H9 (cell line): Measurements from ENCODE around the gene CDH9. TPM values are rescaled to one million over a fixed set of nuclear protein-coding genes. Genes with fewer than 3 reads are reported as not detected.

ENCODE experiments used
- DNase-seq: peaks from one replicate; pipeline ENCODE4 v3.0.0-alpha.2; 2017
- H2AFZ ChIP-seq: one replicate; pipeline ENCODE4 v1.6.1; 2013; ENCODE audit warnings: mild to moderate bottlenecking, low read length, control low read depth, moderate library complexity
- H2AK5ac ChIP-seq: 2 replicates; pipeline ENCODE4 v1.6.1; 2013; ENCODE audit warnings: low read length, control low read depth, mixed read lengths; ENCODE audit not compliant: insufficient read length
- H2BK120ac ChIP-seq: one replicate; pipeline ENCODE4 v1.6.1; 2013; ENCODE audit warnings: low read depth, mild to moderate bottlenecking, low read length, control low read depth, inconsistent platforms; ENCODE audit not compliant: poor library complexity, severe bottlenecking
- H2BK12ac ChIP-seq: 2 replicates; pipeline ENCODE4 v1.6.1; 2013; ENCODE audit warnings: low read length, control low read depth, mixed read lengths, low read depth; ENCODE audit not compliant: insufficient read length
- H2BK15ac ChIP-seq: 2 replicates; pipeline ENCODE4 v1.6.1; 2013; ENCODE audit warnings: low read depth, low read length, control low read depth
- H2BK20ac ChIP-seq: one replicate; pipeline ENCODE4 v1.6.1; 2013; ENCODE audit warnings: low read depth, mild to moderate bottlenecking, low read length, control low read depth, inconsistent platforms; ENCODE audit not compliant: poor library complexity, severe bottlenecking
- H2BK5ac ChIP-seq: 2 replicates; pipeline ENCODE4 v1.6.1; 2013; ENCODE audit warnings: low read length, control low read depth, mixed read lengths; ENCODE audit not compliant: insufficient read length
- H3K14ac ChIP-seq: 2 replicates; pipeline ENCODE4 v1.6.1; 2013; ENCODE audit warnings: low read length, control low read depth; ENCODE audit not compliant: insufficient read depth
- H3K18ac ChIP-seq: 2 replicates; pipeline ENCODE4 v1.6.1; 2013; ENCODE audit warnings: low read depth, mild to moderate bottlenecking, mixed read lengths, low read length, control low read depth; ENCODE audit not compliant: insufficient read length
- H3K23ac ChIP-seq: 2 replicates; pipeline ENCODE4 v1.6.1; 2013; ENCODE audit warnings: low read length, control low read depth, mixed read lengths, low read depth; ENCODE audit not compliant: insufficient read length
- H3K23me2 ChIP-seq: 2 replicates; pipeline ENCODE4 v1.6.1; 2013; ENCODE audit warnings: low read depth, mild to moderate bottlenecking, mixed read lengths, low read length, control low read depth; ENCODE audit not compliant: insufficient read length, poor library complexity, severe bottlenecking
- H3K27ac ChIP-seq: 2 replicates; pipeline ENCODE4 v1.5.1; 2013; ENCODE audit warnings: low read length, control low read depth, mixed read lengths, low read depth; ENCODE audit not compliant: insufficient read length
- H3K27me3 ChIP-seq: 2 replicates; pipeline ENCODE4 v1.6.1; 2013; ENCODE audit warnings: low read length, control low read depth, inconsistent platforms; ENCODE audit not compliant: insufficient read depth
- H3K4ac ChIP-seq: 2 replicates; pipeline ENCODE4 v1.6.1; 2013; ENCODE audit warnings: low read depth, mild to moderate bottlenecking, control low read depth, inconsistent platforms, low read length, moderate library complexity
- H3K4me1 ChIP-seq: 2 replicates; pipeline ENCODE4 v1.6.1; 2013; ENCODE audit warnings: low read length, control low read depth, inconsistent platforms; ENCODE audit not compliant: insufficient read depth
- H3K4me2 ChIP-seq: 2 replicates; pipeline ENCODE4 v1.6.1; 2013; ENCODE audit warnings: low read length, control low read depth, mixed read lengths; ENCODE audit not compliant: insufficient read length, insufficient read depth
- H3K56ac ChIP-seq: 2 replicates; pipeline ENCODE4 v1.6.1; 2013; ENCODE audit warnings: low read depth, mild to moderate bottlenecking, mixed read lengths, low read length, control low read depth; ENCODE audit not compliant: insufficient read length
- H3K79me1 ChIP-seq: 2 replicates; pipeline ENCODE4 v1.6.1; 2013; ENCODE audit warnings: low read depth, mild to moderate bottlenecking, moderate library complexity, low read length, control low read depth, inconsistent platforms; ENCODE audit not compliant: insufficient read depth, poor library complexity, severe bottlenecking
- H3K79me2 ChIP-seq: 2 replicates; pipeline ENCODE4 v1.6.1; 2013; ENCODE audit warnings: low read length, control low read depth, inconsistent platforms; ENCODE audit not compliant: insufficient read depth
- H3K9ac ChIP-seq: 2 replicates; pipeline ENCODE4 v1.6.1; 2013; ENCODE audit warnings: low read length, control low read depth, mixed read lengths; ENCODE audit not compliant: insufficient read length; ENCODE audit errors: extremely low read depth
- H3K9me3 ChIP-seq: one replicate; pipeline ENCODE4 v1.6.1; 2013; ENCODE audit warnings: low read depth, low read length, inconsistent platforms; ENCODE audit not compliant: control insufficient read depth
- H3T11ph ChIP-seq: one replicate; pipeline ENCODE4 v1.6.1; 2013; ENCODE audit warnings: mild to moderate bottlenecking, low read length, control low read depth, inconsistent platforms
- H4K20me1 ChIP-seq: one replicate; pipeline ENCODE4 v1.6.1; 2013; ENCODE audit not compliant: control insufficient read depth, insufficient read length, insufficient read depth
- H4K5ac ChIP-seq: 2 replicates; pipeline ENCODE4 v1.6.1; 2013; ENCODE audit warnings: low read depth, mild to moderate bottlenecking, mixed read lengths, low read length, control low read depth; ENCODE audit not compliant: insufficient read length
- H4K8ac ChIP-seq: replicated peaks from 2 replicates; pipeline ENCODE4 v1.6.1; 2013; ENCODE audit warnings: low read length, control low read depth, mixed read lengths, low read depth; ENCODE audit not compliant: insufficient read length
- H4K91ac ChIP-seq: 2 replicates; pipeline ENCODE4 v1.6.1; 2013; ENCODE audit warnings: low read depth, mild to moderate bottlenecking, moderate library complexity, mixed read lengths, low read length, control low read depth; ENCODE audit not compliant: insufficient read length
- H3K27ac Mint-ChIP-seq, 3 experiments: 2 replicates in 2 of 3; 3 replicates in 1 of 3; pipeline ENCODE4 v1.8.0; 2020 to 2021; ENCODE audit warnings: mixed read lengths in 3 of 3, mild to moderate bottlenecking in 1 of 3, moderate library complexity in 1 of 3
- H3K27me3 Mint-ChIP-seq: 2 replicates; pipeline ENCODE4 v1.8.0; 2021; ENCODE audit warnings: low read depth, mild to moderate bottlenecking, moderate library complexity, mixed read lengths
- H3K36me3 Mint-ChIP-seq, 3 experiments: 2 replicates in 2 of 3; 3 replicates in 1 of 3; pipeline ENCODE4 v1.8.0; 2020 to 2021; ENCODE audit warnings: low read depth in 3 of 3, mixed read lengths in 3 of 3; ENCODE audit not compliant: insufficient read depth in 1 of 3
- H3K4me1 Mint-ChIP-seq, 2 experiments: 2 replicates each; pipeline ENCODE4 v1.8.0; 2020; ENCODE audit warnings: mixed read lengths in 2 of 2
- H3K4me3 Mint-ChIP-seq, 2 experiments: 2 replicates in 1 of 2; 3 replicates in 1 of 2; pipeline ENCODE4 v1.8.0; 2020 to 2021; ENCODE audit warnings: mild to moderate bottlenecking in 2 of 2, mixed read lengths in 2 of 2, moderate library complexity in 1 of 2
- H3K9me3 Mint-ChIP-seq, 2 experiments: 2 replicates in 1 of 2; 3 replicates in 1 of 2; pipeline ENCODE4 v1.8.0; 2020; ENCODE audit warnings: mild to moderate bottlenecking in 2 of 2, mixed read lengths in 2 of 2, moderate library complexity in 1 of 2
- WGBS: extraction: QIAGEN DNeasy Blood & Tissue Kit; methylation state at CpG from one replicate; pipeline ENCODE4 v1.1.7; 2013; ENCODE audit warnings: missing lambda C conversion rate, low lambda C conversion rate, mixed read lengths; ENCODE audit not compliant: insufficient read length; ENCODE audit errors: extremely low coverage; 5-methylcytosine and 5-hydroxymethylcytosine counted together
- total RNA-seq: library from RNA; stranded (reverse); gene quantifications from 2 replicates; pipeline ENCODE4 v1.2.1, GENCODE V29; 2021
- TF ChIP-seq, protein P1 (sequence below): fragments of 200-600 bp; sonication (generic); conservative IDR thresholded peaks from 3 replicates; pipeline ENCODE4 v1.8.0; 2021; ENCODE audit warnings: antibody characterized with exemption, mild to moderate bottlenecking

CDH9 gene
- total RNA-seq, 1 experiment from 2014 or later, result 0.61 TPM

DNA sequence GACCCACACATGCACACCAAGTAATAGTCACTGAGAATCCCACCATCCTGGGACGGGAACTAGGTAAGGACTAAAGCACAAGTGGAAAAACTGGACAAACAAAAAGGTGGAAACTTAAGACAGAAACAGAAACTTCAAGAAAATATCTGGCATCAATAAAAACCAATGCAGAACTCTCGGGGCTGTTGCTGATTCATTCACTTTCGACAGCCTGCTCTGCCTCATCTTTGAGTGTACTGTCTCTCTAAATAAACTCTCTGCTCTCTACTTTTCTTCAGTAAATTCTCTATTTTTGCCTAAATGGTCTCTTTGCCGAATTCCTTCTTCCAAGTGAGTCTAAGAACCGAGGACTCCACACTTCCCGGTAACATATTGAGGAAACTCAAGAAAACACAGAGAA lies 116.9 kb downstream of the CDH9 start:
- Histone ChIP-seq H3K4me2 (no peak overlapping the region), H2BK12ac (no peak overlapping the region), H4K8ac (no peak overlapping the region), H3K79me1 (no peaks in the 10 kb centered on the region), H3K9me3 (no peaks in the 10 kb centered on the region), H2BK20ac (no peak overlapping the region), H4K20me1 (no peaks in the 10 kb centered on the region), H2AFZ (no peak overlapping the region), H3K27ac (no peak overlapping the region), H2BK5ac (no peak overlapping the region), H2BK15ac (no peak overlapping the region), H3K79me2 (no peaks in the 10 kb centered on the region), H3K56ac (no peak overlapping the region), H3K23ac (no peak overlapping the region), H2AK5ac (no peak overlapping the region), H3K9ac (no peak overlapping the region), H3K14ac (no peak overlapping the region), H4K5ac (no peak overlapping the region), H3K18ac (no peak overlapping the region), H4K91ac (no peak overlapping the region), H2BK120ac (no peak overlapping the region), H3K23me2 (no peaks in the 10 kb centered on the region), H3K4me1 (no peaks in the 10 kb centered on the region), H3T11ph (no peak overlapping the region), H3K4ac (no peak overlapping the region), H3K27me3 (no peaks in the 10 kb centered on the region)
- Mint-ChIP-seq H3K4me1 (no peaks in the 10 kb centered on the region), H3K4me3 (no peak overlapping the region), H3K9me3 (peaks cover 10 to 12% of the 10 kb centered on the region in 2 experiments; a peak in 3 of 5 replicates), H3K27me3 (no peaks in the 10 kb centered on the region), H3K27ac (no peak overlapping the region), H3K36me3 (peaks cover 0 to 16% (median 2%) of the 10 kb centered on the region in 3 experiments; a peak in 2 of 7 replicates)
- DNase-seq, result no peak
- TF ChIP-seq, protein P1, sequence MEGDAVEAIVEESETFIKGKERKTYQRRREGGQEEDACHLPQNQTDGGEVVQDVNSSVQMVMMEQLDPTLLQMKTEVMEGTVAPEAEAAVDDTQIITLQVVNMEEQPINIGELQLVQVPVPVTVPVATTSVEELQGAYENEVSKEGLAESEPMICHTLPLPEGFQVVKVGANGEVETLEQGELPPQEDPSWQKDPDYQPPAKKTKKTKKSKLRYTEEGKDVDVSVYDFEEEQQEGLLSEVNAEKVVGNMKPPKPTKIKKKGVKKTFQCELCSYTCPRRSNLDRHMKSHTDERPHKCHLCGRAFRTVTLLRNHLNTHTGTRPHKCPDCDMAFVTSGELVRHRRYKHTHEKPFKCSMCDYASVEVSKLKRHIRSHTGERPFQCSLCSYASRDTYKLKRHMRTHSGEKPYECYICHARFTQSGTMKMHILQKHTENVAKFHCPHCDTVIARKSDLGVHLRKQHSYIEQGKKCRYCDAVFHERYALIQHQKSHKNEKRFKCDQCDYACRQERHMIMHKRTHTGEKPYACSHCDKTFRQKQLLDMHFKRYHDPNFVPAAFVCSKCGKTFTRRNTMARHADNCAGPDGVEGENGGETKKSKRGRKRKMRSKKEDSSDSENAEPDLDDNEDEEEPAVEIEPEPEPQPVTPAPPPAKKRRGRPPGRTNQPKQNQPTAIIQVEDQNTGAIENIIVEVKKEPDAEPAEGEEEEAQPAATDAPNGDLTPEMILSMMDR, result no peak
- WGBS, result no CpG with 5 or more reads among the region's 6 CpGs
